ENCODE data around the gene NR6A1. TPM values are rescaled to one million over a fixed set of nuclear protein-coding genes. Genes with fewer than 3 reads are reported as not detected.

Gene NR6A1
- total RNA-seq, 4 donors from 2014 or later = 1.8 to 2.8 (median 2.0) TPM

DNA sequence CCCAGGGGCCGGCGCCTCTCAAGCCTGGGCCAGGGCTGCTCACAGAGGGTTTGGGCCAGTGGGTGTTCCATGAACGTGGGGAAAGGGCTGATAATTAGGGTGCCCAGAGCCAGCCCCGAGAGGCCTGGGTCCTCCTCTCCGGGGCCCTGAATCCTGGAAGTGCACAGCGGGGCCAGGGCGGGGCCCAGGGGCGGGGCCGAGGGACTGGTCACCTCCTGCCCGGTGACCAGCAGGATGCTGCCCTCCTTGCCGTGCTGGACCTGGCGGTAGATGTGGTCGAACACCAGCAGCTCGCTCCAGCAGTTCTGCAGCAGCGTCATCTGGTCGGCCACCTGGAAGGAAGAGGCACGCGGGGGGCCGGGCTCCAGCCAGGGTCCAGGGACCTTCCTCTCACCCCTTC is 278.3 kb downstream of the NR6A1 start:
- 100% methylated on average over 3 of the region's 19 CpGs for WGBS
- no peak overlapping the region for H3K27ac ChIP-seq (replicated peaks in 1 of 4)
- H3K36me3 ChIP-seq = no peaks in the 10 kb centered on the region
- H3K4me1 ChIP-seq = no peaks in the 10 kb centered on the region
- intact Hi-C loops (cut with DNase I) = no loop called here
- H3K9me3 ChIP-seq = no peaks in the 10 kb centered on the region
- no peak overlapping the region for H3K4me3 ChIP-seq
- no peak for TF ChIP-seq POLR2AphosphoS5 (IDR thresholded peaks at IDR 0.05)
- no peak for TF ChIP-seq EP300 (IDR thresholded peaks at IDR 0.05)
- no peak for TF ChIP-seq POLR2A (IDR thresholded peaks at IDR 0.05; ENCODE audit: low read depth)
- TF ChIP-seq, protein P1, sequence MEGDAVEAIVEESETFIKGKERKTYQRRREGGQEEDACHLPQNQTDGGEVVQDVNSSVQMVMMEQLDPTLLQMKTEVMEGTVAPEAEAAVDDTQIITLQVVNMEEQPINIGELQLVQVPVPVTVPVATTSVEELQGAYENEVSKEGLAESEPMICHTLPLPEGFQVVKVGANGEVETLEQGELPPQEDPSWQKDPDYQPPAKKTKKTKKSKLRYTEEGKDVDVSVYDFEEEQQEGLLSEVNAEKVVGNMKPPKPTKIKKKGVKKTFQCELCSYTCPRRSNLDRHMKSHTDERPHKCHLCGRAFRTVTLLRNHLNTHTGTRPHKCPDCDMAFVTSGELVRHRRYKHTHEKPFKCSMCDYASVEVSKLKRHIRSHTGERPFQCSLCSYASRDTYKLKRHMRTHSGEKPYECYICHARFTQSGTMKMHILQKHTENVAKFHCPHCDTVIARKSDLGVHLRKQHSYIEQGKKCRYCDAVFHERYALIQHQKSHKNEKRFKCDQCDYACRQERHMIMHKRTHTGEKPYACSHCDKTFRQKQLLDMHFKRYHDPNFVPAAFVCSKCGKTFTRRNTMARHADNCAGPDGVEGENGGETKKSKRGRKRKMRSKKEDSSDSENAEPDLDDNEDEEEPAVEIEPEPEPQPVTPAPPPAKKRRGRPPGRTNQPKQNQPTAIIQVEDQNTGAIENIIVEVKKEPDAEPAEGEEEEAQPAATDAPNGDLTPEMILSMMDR (IDR thresholded peaks at IDR 0.05) = no peak
- DNase-seq (ENCODE audit: extremely low spot score) = no peak
- peaks cover 0 to 82% (median 0%) of the 10 kb centered on the region in 4 donors for H3K27me3 ChIP-seq

DNA sequence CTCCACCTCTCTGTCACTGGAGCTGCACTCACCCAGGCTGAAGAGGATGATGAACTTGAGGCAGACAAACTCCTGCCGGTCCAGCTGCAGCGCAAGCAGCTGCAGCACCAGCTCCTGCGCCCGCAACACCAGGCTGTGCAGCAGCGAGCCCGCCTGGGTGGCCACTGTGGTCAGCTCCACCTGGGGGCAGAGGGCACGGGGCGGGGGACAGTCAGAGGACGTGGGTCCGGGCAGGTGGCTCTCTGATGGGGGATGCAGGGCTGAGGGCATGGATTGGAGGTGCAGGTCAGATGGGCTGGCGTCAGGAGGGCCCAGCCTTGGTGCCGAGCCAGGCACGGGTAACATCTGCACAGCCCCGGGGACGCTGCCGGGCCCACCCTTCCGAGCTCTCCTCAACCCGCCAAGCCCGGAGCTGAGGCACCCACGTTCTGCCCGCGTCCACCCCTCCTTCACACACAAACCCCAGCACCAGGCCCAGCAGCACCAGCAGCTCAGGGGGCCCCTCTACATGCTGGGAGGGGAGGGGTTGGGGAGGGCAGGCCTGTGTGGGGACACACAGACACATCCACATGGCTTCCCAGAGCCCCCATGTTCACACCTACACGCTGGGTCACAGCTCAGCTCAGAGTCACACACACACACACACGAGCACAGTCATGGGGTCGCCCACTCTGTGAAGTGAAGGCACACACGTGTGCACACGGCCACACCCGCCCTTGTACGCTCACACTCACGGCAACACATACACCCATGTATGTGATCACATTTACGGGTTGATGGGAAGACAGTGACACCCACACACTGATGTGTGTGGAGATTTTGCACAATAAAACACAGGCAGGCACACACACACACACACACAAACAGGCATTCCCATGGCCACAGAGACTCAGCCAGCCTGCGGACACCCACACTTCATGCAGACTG is 279.8 kb downstream of the NR6A1 start:
- intact Hi-C loops (cut with DNase I) = no loop called here
- DNase-seq (ENCODE audit: extremely low spot score) = no peak
- no peaks in the 10 kb centered on the region for H3K9me3 ChIP-seq
- H3K27me3 ChIP-seq = peaks cover 0 to 92% (median 4%) of the 10 kb centered on the region in 4 donors
- H3K4me1 ChIP-seq = no peaks in the 10 kb centered on the region
- no peak overlapping the region for H3K27ac ChIP-seq (replicated peaks in 1 of 4)
- H3K36me3 ChIP-seq = no peaks in the 10 kb centered on the region
- WGBS = 87% methylated on average over 24 of the region's 32 CpGs
- no peak overlapping the region for H3K4me3 ChIP-seq
- TF ChIP-seq, protein P1 (IDR thresholded peaks at IDR 0.05) = no peak
- no peak for TF ChIP-seq POLR2A (IDR thresholded peaks at IDR 0.05; ENCODE audit: low read depth)
- no peak for TF ChIP-seq POLR2AphosphoS5 (IDR thresholded peaks at IDR 0.05)
- no peak for TF ChIP-seq EP300 (IDR thresholded peaks at IDR 0.05)

DNA sequence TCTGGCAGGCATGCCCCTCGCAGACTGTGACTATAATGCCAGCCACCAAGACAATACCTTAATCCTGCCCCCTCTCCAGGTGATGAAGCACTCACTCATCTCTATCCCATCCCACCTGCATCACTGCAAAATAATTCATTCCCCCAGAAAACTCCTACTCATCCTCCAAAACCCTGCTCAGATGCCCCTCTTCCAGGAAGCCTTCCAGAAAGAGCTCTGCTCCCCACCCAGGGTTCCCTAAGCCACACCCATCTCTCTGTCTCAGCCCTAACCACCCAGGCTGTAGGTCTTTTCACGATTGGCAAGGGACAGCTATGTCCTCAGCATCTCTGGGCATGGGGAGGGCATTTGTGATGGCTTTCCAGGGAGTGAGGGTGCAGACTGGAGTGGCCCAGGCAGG is 281.1 kb downstream of the NR6A1 start:
- TF ChIP-seq POLR2A (IDR thresholded peaks at IDR 0.05; ENCODE audit: low read depth) = no peak
- TF ChIP-seq EP300 (IDR thresholded peaks at IDR 0.05) = no peak
- TF ChIP-seq, protein P1 (IDR thresholded peaks at IDR 0.05) = no peak
- TF ChIP-seq POLR2AphosphoS5 (IDR thresholded peaks at IDR 0.05) = no peak
- Histone ChIP-seq H3K9me3 (no peaks in the 10 kb centered on the region), H3K27ac (replicated peaks in 1 of 4) (no peak overlapping the region), H3K36me3 (no peaks in the 10 kb centered on the region), H3K27me3 (peaks cover 0 to 92% (median 4%) of the 10 kb centered on the region in 4 donors), H3K4me3 (no peak overlapping the region), H3K4me1 (no peaks in the 10 kb centered on the region)
- intact Hi-C loops (cut with DNase I) = no loop called here
- 81% methylated on average over 2 of the region's 2 CpGs for WGBS
- DNase-seq (ENCODE audit: extremely low spot score) = no peak

DNA sequence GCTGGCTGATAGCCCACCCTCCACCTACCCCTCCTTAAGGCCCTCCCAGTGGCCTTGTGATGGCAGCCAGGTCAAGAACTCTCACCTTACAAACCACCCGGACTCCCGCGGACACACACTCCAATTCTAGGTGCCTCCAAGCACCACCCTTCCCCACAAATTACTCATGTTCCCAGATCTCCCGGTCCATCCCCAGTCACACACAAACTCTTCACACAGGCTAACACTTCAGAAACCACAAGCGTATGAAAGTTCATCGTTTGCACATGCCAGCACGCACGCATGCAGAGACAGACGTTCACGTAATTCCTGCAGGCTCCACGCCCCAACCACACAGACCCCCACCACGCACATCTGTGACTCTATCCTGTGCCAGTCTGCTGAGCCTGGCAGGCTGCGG is 281.9 kb downstream of the NR6A1 start:
- no peak for DNase-seq (ENCODE audit: extremely low spot score)
- Histone ChIP-seq H3K4me3 (no peak overlapping the region), H3K27ac (replicated peaks in 1 of 4) (no peak overlapping the region), H3K9me3 (no peaks in the 10 kb centered on the region), H3K4me1 (no peaks in the 10 kb centered on the region), H3K36me3 (no peaks in the 10 kb centered on the region), H3K27me3 (peaks cover 0 to 88% (median 4%) of the 10 kb centered on the region in 4 donors)
- 66% methylated on average over 13 of the region's 13 CpGs for WGBS
- intact Hi-C loops (cut with DNase I) = no loop called here
- no peak for TF ChIP-seq EP300 (IDR thresholded peaks at IDR 0.05)

DNA sequence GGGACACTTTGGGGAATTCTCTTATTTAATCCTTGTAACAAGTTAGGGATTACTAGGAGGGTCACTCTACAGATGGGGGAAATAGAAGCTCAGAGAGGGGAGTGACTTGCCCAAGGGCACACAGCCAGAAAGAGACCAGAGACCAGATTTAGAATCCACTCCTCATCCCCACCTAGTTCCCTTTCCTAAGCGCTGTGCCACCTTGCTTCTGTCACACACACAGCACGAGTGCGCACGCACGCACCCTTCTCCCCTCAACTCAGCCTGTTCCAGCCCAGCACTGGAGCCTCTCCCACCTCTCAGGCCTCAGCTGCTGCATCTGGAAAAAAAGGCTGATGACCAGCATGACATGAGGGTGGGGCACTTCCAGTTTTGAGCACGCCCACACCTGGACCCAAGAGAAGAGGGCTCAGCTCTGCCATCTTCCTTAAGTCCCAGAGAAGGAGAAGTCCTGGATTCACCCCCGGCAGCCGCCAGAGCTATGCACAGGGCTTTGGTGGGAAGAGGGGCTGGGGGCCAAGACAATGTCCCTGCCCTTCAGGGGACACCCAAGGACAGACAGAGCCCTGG is 282.4 kb downstream of the NR6A1 start:
- intact Hi-C loops (cut with DNase I) = no loop called here
- WGBS = 93% methylated on average over 8 of the region's 8 CpGs
- H3K9me3 ChIP-seq = no peaks in the 10 kb centered on the region
- H3K4me1 ChIP-seq = no peaks in the 10 kb centered on the region
- peaks cover 0 to 84% (median 4%) of the 10 kb centered on the region in 4 donors for H3K27me3 ChIP-seq
- no peak for DNase-seq (ENCODE audit: extremely low spot score)
- H3K36me3 ChIP-seq = no peaks in the 10 kb centered on the region
- no peak overlapping the region for H3K27ac ChIP-seq (replicated peaks in 1 of 4)
- TF ChIP-seq EP300 (IDR thresholded peaks at IDR 0.05) (no peak), POLR2AphosphoS5 (IDR thresholded peaks at IDR 0.05) (no peak), POLR2A (IDR thresholded peaks at IDR 0.05; ENCODE audit: low read depth) (no peak)
- TF ChIP-seq, protein P1 (IDR thresholded peaks at IDR 0.05) = no peak
- H3K4me3 ChIP-seq = no peak overlapping the region

Measured in esophagus muscularis mucosa (tissue), 4 donors.